ENCODE measurements around the gene PSEN1. TPM values are rescaled to one million over a fixed set of nuclear protein-coding genes. Genes with fewer than 3 reads are reported as not detected.

Gene PSEN1
- total and polyA plus RNA-seq, 10 of the 15 experiments (the other 5 are each of a cell fraction or from before 2014, with no cell fraction given): 8.9 to 32.3 (median 21.8) TPM

- peak; percentile 69; the same call in 1 of the 2 replicates for TF ChIP-seq ZBTB33 (IDR thresholded peaks at IDR 0.05)
- peak; percentile 76 for TF ChIP-seq ZNF687 (IDR thresholded peaks at IDR 0.05)
- TF ChIP-seq ASH2L (IDR thresholded peaks at IDR 0.05; ENCODE audit: borderline replicate concordance, low read depth): no peak
- TF ChIP-seq BHLHE40 (IDR thresholded peaks at IDR 0.05; ENCODE audit: borderline replicate concordance in 1 of 2, low read depth in 2 of 2, low read length in 1 of 2): peak; percentile 57 to 80; a peak in 2 of 4 replicates
- peak; percentile 76; the same call in 1 of the 2 replicates for TF ChIP-seq BACH1 (IDR thresholded peaks at IDR 0.05; ENCODE audit: borderline replicate concordance)
- no peak for TF ChIP-seq SMAD5 (IDR thresholded peaks at IDR 0.05; ENCODE audit: low read depth)
- peak; percentile 70 for TF ChIP-seq IKZF1 (conservative IDR thresholded peaks at IDR 0.05)
These were observed 133.6 kb downstream of the PSEN1 start (continued) for GRCh38 chr14:73269729-73270531.

Data from GM12878 (cell line).